CD4-positive, alpha-beta T cell treated with Interleukin-12 subunit alpha and Interleukin-12 subunit beta, for 1 hour (primary cell): ENCODE data around the gene LCORL.
"Not testable (repeated sequence)": the region's sequence is repeated elsewhere in the genome, so short reads cannot be mapped to it uniquely, and the experiment has no call there.

Experiments used
- DNase-seq: peaks from one replicate; pipeline ENCODE4 v3.0.0-alpha.2; 2020

Gene LCORL

GRCh38 chr4:17924189-17924588, 97.4 kb downstream of the LCORL start:
- no peak for DNase-seq

- no peak for DNase-seq
These were observed 100.1 kb downstream of the LCORL start for GRCh38 chr4:17921451-17921850.

DNA sequence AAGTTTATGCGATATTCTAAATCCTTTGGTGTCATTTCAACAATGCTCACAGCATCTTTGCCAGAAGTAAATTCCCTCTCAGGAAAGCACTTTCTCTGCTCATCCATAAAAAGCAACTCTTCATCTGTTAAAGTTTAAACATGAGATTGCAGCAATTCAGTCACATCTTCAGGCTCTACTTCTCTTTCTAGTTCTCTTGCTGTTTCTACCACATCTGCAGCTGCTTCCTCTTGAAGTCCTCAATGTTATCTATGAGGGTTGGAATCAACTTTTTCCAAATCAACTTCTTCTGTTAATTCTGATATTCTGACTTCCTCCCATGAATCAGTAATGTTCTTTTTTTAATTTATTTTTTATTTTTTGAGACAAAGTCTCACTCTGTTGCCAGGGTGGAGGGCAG, 100.9 kb downstream of the LCORL start:
- DNase-seq: no peak

GRCh38 chr4:17915439-17915838, 106.1 kb downstream of the LCORL start:
- DNase-seq: no peak

- no peak for DNase-seq
These were observed 109.5 kb downstream of the LCORL start for GRCh38 chr4:17912011-17912410.

DNA sequence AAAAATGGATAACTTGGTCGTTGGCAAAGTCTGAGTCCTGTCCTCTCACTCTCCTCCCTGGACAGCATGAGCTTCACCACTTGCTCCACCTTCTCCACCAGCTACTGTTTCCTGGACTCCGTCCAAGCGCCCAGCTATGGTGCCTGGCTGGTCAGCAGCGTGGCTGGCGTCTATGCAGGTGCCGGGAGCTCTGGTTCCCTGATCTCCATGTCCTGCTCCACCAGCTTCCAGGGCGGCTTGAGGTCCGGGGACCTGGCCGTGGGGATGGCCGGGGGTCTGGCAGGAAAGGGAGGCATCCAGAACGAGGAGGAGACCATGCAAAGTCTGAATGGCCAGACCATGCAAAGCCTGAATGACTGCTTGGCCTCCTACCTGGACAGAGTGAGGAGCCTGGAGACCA, 109.9 kb downstream of the LCORL start:
- DNase-seq: no peak

DNA sequence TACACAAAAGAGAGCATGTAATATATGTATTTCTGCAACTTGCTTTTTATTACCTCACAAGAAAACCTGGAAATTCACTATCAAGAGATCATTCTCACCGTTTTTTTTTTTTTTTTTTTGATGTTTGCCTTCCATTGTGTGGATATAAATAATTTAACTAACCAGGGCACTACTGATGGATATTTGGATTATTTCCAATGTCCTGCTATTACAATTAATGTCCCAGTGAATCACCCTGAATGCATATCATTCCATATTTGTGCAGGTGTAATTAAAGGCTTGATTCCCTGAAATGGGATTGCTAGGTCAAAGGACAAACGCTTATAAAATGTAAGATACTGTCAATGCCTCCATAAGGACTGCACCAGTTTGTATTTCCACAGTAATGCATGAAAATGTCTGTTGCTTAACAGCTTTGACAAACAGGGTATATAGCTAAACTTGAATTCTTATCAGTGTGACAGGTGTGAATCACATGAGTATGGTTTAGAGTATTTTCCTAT, 123.0 kb downstream of the LCORL start:
- DNase-seq: no peak

DNA sequence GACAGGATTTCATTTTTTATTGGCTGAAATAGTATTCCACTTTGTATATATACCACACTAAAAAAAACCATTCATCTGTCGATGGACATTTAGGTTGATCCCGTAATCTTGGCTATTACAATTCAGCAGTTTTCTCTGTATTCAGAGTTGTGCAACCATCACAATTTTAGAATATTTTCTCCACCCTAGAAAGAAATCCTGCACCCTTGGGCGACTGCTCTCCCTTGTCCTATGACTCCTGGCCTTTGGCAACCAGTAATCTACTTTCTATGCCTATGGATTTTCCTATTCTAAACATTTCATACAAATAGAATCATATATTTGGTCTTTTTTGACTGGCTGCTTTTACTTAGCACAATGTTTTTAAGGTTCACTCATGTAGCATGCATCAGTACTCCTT, 126.1 kb downstream of the LCORL start:
- DNase-seq: no peak

GRCh38 chr4:17894421-17894820, 127.1 kb downstream of the LCORL start:
- no peak for DNase-seq

DNA sequence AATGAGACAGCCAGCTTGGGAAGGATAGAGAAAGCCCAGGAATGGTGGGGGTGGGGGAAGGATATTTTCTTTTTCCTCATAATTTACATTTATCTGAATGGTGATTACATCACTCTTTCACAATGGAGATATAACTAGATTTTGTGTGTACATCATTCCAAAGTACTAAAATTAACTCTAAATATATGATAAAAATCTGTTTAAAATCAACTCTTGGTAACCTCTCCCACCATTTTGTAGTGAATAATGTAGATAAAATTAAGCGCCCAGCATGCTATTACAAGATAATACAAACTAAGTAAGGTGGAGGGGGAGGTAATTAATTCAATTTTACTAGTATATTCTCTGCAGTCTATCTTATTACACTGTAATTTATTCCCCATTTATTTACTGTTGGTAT, 131.9 kb downstream of the LCORL start:
- DNase-seq: no peak

- no peak for DNase-seq
These were observed 137.0 kb downstream of the LCORL start for GRCh38 chr4:17884511-17884910.

GRCh38 chr4:17884063-17884462, 137.5 kb downstream of the LCORL start:
- DNase-seq: no peak

DNA sequence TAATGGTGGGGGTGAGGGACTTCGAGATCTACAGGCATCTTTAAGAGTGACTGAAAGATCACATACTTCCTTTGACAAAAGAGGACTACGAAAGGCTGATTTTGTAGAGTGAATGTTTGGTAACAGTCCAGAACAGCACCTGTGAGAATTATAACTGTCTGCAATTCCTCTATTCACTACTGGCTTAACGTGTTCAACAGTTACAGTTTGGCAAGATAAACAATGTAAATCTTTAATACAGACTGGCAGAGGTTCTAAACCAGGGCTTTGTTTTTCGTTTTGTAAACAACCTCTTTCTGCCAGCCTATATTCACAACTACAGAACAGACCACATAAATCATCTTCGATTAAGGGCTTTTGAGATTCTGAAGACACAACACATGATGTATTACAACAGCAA, 143.9 kb downstream of the LCORL start:
- no peak for DNase-seq

DNA sequence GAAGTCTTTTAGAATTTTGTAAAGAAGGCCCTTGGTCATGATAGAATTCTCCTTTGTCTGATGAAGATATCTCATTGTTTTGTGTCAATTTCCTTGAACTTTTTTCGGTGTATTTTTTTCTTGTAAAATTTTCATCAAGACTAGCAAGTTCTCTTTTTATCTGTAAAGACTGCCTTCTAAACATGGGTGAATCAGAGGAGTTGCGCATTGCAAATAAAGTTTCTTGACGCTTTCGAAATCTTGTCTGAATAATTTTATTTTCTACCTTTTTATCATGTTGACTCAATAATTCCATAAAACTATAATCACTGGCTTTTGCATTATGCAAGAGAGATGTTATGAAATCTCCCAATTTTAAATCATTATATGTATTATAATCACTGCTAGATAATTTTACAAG, 144.6 kb downstream of the LCORL start:
- DNase-seq: no peak

GRCh38 chr4:17875402-17876070, 146.0 kb downstream of the LCORL start:
- no peak for DNase-seq

DNA sequence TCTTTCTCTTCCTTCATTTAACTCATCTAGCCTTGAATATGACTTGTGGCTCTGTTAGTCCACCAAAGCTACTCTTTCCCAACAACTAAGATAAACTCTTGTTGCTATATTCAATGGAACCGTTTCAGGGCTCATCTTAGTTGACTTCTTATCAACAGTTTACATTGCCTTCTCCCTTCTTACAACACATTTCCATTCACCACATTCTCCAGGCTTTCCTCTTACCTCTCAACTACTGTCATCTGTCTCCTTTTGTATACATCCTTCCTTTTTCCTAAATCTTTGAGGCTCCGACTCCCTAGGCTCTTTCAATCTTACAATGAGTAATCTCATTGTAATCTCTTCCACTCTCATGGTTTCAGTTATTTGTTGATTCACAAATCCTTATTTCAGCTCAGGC, 152.2 kb downstream of the LCORL start:
- no peak for DNase-seq

DNA sequence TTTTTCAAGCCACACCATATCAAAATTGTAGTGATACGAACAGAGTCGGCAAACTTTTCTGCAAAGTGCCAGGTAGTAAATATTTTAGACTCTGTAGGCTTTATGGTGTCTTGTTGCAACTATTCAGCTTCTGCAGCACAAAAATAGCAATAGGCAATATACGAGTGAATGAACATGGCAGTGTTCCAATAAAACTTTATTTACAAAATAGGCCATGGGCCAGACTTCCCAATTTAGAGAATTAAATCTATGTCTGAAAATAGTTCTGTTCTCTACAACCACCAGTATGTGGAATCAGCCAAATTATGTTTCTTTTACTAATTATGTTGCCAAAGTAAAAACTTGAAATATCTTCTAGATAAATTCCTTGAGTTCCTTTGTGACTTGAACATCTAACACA, 154.3 kb downstream of the LCORL start:
- DNase-seq: no peak

DNA sequence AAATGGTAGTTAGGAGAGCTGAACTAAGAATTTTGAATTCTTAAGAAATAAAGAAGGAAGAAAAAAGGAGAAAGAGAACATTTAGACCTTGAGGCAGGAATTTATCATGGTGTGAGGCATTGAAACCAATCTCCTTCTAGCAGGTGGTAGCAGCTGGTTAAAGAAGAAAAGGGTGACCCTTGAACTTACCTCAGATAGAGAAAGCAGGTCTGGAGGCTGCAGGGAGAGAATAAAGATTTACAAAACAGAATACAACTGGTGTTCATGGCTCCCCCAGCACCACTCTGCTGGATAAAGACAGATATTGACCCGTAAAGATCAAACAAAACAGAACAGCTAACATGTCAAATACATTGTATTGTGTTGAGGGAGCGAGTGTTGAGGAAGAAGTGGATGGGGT, 154.7 kb downstream of the LCORL start:
- no peak for DNase-seq

DNA sequence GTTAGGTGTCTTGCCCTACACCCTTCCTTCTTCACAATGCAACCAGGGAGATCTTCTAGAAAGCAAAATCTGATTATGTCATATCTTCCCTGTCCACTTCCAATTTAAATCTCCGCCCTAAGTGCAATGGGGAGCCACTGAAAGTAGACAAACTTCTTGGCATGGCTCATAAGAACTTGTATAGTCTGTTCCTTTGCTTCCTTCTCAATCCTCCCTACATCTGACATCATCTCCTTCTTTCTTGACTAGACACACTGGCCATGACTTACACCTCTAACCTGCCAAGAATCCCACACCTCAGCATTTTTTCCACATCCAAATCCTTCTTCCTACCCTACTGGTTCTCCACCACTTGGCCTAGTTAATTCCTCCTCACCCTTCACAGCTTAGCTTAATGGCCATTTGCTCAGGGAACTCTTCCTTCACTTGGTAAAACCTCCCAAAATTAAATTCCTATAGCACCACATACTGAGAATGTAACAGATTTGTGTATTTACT, 155.6 kb downstream of the LCORL start:
- no peak for DNase-seq

DNA sequence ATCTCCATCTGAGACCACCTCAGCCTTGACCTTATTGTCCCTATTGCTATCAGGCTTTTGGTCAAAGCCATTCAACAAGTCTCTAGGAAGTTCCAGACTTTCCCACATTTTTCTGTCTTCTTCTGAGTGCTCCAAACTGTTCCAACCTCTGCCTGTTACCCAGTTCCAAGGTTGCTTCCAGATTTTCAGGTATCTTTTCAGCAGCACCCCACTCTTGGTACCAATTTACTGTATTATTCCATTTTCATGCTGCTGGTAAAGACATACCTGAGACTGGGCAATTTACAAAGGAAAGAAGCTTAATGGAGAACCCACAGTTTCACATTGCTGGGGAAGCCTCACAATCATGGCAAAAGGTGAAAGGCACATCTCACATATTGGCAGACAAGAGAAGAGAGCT, 159.6 kb downstream of the LCORL start:
- DNase-seq: not testable (repeated sequence)

- no peak for DNase-seq
These were observed 161.7 kb downstream of the LCORL start for GRCh38 chr4:17859793-17860406.

GRCh38 chr4:17854036-17854435, 167.5 kb downstream of the LCORL start:
- no peak for DNase-seq

- DNase-seq: no peak
These were observed 169.6 kb downstream of the LCORL start for GRCh38 chr4:17851959-17852358.

- DNase-seq: not testable (repeated sequence)
These were observed 171.3 kb downstream of the LCORL start for GRCh38 chr4:17850295-17850694.

DNA sequence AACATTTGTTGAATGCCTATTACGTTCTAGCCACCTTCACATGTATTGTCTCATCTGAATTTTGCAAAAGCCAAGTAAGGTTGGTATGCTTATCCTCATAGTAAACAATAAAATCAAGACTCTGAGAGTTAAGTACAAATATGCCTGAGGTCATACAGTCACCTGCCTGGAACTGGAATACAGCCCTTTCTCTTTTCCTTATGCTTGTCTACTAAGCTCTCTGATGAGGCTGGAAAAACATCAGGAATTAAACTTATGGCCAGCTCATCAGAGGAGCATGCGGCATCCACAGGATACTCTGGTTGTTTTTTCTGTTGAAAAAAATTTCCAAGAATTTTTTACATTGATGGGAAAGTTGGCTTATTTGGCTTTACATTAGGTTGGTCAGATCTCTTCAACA, 175.3 kb downstream of the LCORL start:
- no peak for DNase-seq
